ENCODE results near the gene GPC3.

Gene GPC3

GRCh38 chrX:133674726-133675470 is 310.5 kb downstream of the GPC3 start:
- DNase-seq = no peak

DNA sequence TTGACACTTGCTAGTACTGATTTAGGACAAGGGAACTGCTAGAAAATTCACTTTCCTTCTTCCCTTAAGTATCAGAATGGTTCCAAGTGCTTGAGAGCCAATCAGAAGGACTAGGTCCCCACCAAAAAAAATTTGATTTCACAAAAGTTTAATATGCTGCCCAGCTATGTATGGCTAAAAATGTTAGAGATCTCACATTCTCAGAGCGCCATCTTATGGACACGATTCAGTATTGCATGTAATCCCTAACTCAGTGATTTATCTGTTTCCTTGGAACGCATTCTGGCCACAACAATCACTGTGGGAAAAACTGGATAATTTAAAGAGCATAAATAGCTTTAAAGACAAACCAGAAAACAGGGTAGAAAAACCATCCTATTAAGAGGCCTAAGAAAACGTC is 315.0 kb downstream of the GPC3 start:
- peak; percentile 10 for DNase-seq

DNA sequence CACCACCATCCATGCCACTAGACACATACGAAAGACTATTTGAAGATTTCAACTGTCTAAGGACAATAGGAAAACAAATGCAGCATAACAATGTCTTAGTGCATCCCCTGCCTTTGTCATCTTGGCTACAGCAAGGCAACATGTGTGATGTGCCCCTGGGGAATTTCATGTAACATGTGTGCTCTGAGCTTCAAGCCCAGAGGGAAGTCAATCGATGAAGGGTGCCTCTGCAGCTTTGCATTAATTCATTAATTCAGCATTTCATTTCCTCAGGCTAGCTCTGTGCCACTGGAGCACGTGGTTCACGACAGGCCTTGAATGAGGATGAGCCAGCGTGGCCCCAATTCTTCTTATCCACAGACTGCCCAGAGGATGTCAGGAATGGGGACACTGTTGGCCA is 316.2 kb downstream of the GPC3 start:
- no peak for DNase-seq

DNA sequence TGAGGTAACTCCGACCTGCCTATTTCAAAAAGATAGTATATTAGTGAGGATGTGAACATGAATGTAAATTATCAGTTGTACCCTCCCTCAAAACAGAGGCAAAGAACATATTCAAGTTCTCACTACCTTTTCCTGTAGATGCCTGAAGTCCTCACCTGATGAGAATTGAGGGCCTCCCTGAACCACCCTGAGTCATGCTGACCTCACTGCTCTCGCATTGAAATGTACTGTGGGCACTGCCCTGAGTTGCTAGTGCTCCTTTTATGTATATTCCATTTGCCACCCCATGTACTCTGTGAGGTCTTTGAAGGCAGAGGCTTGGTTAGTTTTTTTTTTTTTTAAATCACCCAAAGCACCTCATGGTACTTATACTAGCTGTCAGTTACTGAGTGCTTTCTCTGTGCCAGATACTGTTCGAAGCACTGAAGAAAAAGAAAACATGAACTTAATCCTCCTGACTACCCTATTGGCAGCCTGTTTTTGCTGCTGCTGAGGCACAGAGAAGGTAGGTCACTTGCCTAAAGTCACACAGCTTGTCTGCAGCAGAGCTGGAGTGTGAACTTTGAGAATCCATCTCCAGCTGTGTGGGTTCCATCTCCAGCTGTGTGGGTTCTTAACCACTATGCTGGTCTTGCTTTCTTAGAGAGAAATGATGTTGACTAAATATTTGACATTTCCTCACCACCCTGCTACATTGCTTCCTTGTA is 317.0 kb downstream of the GPC3 start:
- DNase-seq = no peak

DNA sequence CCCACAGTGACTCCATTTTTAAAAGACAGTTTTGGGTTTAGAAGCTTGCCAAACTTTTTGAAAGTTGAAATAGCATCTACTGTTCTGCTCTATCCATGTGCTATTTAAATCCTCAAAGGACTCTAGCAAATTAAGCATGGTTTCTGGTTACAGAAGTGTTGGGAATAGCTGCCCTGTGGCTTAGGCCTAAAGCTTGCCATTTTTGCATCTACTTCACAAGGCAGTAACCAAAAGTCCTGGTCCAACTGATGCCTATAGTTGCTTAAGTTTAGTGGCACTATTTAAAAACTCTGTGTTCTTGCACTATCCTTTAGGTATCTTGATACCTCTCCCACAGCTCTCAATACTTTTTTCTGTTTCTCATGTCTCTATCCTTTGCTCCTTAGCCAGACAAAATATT is 319.1 kb downstream of the GPC3 start:
- no peak for DNase-seq

- no peak for DNase-seq
These were observed 323.2 kb downstream of the GPC3 start for GRCh38 chrX:133661962-133662839.

DNA sequence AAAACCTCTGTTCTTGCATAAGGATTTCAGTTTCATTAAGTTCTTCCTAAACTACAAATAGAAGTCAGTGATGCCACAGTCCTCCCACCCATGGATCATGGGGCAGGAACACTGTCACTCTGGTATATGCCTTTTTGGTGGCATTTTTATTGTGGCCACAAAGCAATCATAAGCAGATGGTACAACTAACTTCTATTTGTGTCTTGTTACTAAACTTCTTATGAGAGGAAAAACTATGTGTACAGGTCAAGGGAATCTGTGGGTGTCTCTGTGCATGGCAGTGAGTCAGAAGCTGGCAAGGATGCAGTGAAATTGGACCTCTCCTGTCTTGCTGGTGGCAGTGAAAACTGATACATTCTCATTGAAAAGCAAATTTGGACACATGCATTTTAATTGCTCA is 325.1 kb downstream of the GPC3 start:
- DNase-seq = no peak

GRCh38 chrX:133658293-133658911 is 327.0 kb downstream of the GPC3 start:
- no peak for DNase-seq

DNA sequence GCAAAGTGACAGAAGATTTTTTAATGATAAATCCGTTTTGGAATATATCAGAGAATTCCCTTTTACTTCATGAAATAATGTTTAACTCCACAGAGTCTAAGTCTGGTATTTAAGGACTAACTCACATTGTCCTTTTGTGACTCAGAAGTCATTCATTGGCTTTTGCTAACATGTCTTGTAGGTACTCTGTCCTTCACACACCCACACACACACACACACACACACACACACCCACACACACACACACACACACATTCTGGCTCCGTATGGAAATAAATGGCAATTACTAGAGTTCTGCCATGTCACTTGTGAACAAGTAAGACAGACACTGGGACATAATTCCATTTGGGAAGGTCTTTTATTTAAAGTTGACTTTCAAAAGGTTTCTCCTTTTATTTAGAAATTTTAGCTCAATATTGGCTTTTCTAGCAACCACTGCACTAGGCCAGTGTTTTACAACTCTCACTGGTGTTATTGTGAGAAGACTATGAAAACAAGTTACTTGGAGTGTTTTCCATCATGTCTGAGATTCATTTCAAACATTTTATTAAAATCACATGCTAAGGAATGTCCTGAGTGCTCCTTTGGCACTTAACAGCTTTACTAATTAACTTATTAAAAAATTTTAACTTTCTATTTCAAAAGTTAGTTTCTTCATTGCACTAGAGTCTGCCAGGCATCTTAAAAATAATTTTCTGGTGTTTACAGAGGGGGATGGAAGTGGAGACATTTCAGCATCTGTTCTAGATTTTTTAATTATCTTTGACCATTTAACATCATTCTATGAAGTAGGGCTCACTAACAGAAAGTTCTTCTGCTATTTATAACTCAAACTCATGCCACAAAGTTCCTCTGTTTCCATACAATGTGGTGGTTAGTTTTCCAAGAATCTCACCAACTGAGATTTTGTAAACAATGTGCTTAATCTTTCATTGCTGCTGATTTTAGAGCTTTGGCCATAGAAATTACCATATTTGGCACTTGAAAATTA is 329.8 kb downstream of the GPC3 start:
- no peak for DNase-seq

GRCh38 chrX:133654811-133655210 is 330.6 kb downstream of the GPC3 start:
- no peak for DNase-seq

DNA sequence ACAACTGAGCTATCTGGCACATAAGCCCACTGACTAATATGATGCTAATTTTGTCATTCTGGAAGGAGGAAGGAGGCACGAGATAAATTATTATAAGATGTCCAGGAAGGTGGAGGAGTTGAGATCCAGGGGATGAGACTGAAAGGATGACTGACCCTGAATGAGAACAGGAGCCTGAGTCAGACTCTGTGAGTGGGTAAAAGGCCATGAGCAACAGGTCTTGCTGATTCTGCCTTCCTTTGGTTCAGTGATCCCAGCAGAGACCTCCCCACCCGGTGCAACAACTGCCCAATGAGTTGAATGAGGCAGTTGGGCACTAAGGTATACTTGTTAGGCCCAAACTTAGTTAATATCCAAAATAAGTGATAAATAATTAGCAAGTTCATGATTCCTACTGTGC is 332.0 kb downstream of the GPC3 start:
- no peak for DNase-seq

DNA sequence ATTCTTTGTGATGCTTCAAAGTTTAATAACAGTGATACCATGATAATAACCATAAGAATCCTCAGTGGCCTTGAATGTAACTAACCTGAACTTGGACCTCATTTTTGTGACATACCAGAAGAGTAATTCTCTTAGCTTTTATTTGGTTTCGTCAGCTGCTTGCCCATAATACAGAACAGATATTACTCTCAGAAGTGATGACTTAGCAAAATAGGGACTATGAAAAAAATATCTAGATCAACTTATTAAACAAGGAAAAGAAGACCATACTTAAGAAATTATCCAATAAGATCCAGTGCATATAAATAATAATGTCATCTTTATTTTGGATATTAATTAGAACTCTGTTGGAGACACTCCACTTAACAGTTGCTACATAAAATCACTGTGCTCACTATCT is 333.2 kb downstream of the GPC3 start:
- DNase-seq = no peak

GRCh38 chrX:133650239-133650638 is 335.2 kb downstream of the GPC3 start:
- DNase-seq = no peak

- DNase-seq = no peak
These were observed 335.7 kb downstream of the GPC3 start for GRCh38 chrX:133649651-133650050.

GRCh38 chrX:133648594-133648993 is 336.8 kb downstream of the GPC3 start:
- no peak for DNase-seq

GRCh38 chrX:133646719-133647116 is 338.7 kb downstream of the GPC3 start:
- DNase-seq = no peak

DNA sequence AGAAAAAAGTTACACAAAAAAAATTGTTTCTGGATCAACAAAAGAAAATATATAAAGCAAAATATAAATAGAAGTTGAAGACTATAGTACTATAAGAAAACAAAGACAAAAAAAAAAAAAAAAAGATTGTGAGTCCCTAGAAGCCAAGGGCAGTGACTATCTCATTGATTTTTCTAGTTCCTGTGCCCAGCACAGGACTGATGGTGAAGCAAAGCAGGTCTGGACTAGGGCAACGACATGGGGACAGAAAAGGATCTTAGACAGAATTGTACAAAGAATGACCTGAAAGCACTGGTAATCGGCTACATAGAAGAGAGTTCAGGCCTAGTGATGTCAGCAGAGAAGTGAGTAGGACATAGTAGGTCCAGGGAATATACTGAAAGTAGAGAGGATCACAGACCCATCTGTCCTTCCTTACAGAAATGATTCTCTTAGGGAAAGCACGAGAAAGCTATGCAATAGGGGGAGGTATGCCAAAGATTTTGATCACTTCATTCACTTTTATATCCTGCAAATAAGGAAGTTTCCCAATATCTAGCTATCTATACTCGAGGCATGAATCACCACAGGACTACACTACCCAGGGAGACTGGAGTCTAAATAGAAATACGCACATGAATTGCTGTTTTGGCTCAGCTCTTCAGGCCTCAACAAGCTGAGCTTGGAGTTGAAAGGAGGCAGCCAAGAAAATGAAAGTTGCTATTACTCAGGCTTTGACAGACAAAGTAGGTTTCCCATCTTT is 339.2 kb downstream of the GPC3 start:
- DNase-seq = no peak

DNA sequence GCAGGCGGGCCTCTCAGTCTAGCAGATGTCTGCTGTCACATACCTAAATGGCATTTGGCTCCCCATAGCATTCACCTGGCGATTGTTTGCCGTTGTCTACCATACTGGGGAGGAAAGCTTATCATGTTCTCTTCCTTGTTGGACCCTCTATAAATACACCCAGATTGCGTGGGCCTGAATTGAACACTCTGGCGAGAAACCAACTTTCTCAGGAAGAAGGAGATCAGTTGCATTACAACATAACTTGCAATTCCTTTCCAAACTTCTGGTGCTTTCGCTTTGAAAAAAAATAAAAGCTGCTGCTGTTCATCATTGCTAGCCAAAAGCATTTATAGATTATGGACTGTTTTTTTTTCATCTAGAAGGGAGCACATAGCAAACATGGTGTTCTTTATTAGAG is 340.1 kb downstream of the GPC3 start:
- no peak for DNase-seq

GRCh38 chrX:133640161-133641015 is 345.0 kb downstream of the GPC3 start:
- no peak for DNase-seq

DNA sequence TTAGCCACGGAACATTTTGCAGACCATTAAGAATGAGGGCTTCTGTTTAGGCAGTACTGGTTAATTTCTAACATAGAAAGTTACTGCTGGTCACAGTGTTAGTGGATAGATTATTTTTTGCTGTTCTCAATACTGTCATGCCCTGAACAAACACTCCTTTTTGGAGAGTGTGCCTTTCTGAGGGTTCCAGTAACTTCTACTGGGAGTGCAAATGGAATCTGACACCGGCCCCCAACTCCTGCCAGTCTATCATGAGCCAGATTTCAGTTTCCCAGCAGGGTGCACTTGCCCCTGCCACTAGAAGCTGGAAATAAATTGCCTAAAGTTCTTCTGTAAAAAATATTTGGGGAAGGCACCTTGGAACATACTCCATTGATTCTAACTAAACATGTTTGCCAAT is 345.7 kb downstream of the GPC3 start:
- no peak for DNase-seq
